VCaP (cell line): ENCODE measurements around the gene SNRPD1.
A peak's percentile ranks its signal among the peaks of the same experiment; 100 is the strongest.
"Not testable (repeated sequence)": the region's sequence is repeated elsewhere in the genome, so short reads cannot be mapped to it uniquely, and the experiment has no call there.

Experiments used
- H3K27ac ChIP-seq: fragments of 450-650 bp; 2 replicates; pipeline ENCODE4 v1.5.1; 2017
- CTCF ChIP-seq: fragments of 450-650 bp; conservative IDR thresholded peaks from 2 replicates; pipeline ENCODE4 v1.5.1; 2017; ENCODE audit warnings: mild to moderate bottlenecking, moderate library complexity

SNRPD1 gene

DNA sequence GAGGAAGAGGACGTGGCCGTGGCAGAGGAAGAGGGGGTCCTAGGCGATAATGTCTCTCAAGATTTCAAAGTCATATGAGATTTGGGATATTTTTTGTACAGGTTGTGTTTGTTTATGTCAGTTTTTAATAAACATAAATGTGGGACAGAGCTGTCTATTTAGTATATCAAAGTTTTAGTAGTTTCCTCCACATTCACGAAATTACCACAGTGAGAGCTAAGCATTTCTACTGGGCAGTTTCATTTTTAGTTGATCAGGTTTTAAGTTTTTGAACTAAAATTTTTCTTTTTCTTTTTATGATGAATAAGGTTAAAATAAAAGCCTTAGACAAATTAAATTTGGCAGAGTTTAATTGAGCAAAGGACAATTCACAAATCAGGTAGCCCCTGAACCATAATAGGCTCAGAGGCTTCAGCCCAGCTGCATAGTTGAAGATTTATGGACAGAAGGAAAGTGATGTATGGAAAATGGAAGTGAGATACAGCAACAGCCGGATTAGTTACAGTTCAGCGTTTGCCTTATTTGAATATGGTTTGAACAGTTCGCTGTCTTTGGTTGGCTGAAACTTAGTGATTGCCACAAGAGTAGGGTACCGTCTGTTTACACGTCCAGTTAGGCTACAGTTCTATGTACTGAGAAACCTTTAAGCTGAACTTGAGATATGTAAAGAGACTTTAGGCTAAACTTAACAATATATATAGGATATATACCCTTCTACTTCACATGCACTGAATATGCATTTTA lies 17.1 kb downstream of the SNRPD1 start:
- H3K27ac ChIP-seq: no peak overlapping the region
- TF ChIP-seq CTCF: no peak

- H3K27ac ChIP-seq: no peak overlapping the region
- peak; percentile 35; the same call in 1 of the 2 replicates for TF ChIP-seq CTCF
These were observed 20.3 kb downstream of the SNRPD1 start for GRCh38 chr18:21632393-21632792.

GRCh38 chr18:21634588-21635199 lies 22.6 kb downstream of the SNRPD1 start:
- TF ChIP-seq CTCF: no peak
- H3K27ac ChIP-seq: no peak overlapping the region

DNA sequence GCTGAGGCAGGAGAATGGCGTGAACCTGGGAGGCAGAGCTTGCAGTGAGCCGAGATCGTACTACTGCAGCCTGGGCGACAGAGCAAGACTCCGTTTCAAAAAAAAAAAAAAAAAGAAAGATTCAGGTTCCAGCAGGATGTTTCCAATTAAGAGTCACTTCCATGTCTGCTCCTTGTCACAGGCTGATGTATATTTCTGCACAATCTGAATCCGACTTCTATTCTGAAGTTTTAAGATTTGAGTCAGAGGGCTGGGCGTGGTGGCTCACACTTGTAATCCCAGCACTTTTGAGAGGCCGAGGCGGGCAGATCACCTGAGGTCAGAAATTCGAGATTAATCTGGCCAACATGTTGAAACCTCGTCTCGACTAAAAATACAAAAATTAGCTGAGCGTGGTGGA lies 24.7 kb downstream of the SNRPD1 start:
- TF ChIP-seq CTCF: no peak

GRCh38 chr18:21638822-21639221 lies 26.7 kb downstream of the SNRPD1 start:
- TF ChIP-seq CTCF: no peak

More for the DNA sequence above, 24.7 kb downstream of the SNRPD1 start:
- no peak overlapping the region for H3K27ac ChIP-seq

DNA sequence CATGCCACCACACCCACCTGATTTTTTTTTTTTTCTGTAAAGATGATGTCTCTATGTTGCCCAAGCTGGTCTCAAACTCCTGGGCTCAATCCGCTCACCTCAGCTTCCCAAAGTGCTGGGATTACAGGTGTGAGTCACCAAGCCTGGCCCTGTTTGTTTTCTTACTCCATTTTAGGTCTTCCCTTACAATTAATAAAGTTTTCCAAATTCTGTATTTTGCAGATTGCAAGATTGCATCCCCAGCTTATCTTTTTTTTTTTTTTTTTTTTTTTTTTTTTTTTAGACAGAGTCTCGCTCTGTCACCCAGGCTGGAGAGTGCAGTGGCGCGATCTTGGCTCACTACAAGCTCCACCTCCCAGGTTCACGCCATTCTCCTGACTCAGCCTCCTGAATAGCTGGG lies 28.3 kb downstream of the SNRPD1 start:
- not testable (repeated sequence) for H3K27ac ChIP-seq

More at GRCh38 chr18:21638822-21639221, 26.7 kb downstream of the SNRPD1 start:
- peak overlapping the region; percentile 44 for H3K27ac ChIP-seq

- no peak overlapping the region for H3K27ac ChIP-seq
- TF ChIP-seq CTCF: no peak
These were observed 38.2 kb downstream of the SNRPD1 start for GRCh38 chr18:21650311-21650710.

GRCh38 chr18:21652073-21652472 lies 40.0 kb downstream of the SNRPD1 start:
- TF ChIP-seq CTCF: no peak
- H3K27ac ChIP-seq: no peak overlapping the region
